Measurements from ENCODE around the gene NUCB1.

DNA sequence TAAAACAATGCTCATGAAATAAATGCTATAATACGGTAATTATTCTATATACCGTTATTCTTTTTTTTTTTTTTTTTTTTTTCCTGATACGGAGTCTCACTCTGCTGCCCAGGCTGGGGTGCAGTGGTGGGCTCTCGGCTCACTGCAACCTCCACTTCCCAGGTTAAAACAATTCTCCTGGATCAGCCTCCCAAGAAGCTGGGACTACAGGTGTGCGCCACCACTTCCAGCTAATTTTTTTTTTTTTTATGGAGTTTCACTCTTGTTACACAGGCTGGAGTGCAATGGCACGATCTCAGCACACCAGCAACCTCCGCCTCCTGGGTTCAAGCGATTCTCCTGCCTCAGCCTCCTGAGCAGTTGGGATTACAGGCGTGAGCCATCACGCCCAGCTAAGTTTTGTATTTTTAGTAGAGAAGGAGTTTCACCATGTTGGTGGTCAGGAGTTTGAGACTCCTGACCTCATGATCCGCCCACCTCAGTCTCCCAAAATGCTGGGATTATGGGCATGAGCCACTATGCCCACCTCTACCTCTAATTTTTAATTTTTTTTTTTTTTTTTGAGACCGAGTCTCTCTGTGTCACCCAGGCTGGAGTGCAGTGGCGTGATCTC is 21.0 kb upstream of the NUCB1 start:
- TF ChIP-seq CTCF (IDR thresholded peaks at IDR 0.05): no peak
- no peak for TF ChIP-seq ZFX (IDR thresholded peaks at IDR 0.05; ENCODE audit: borderline replicate concordance)
